K562 (cell line): ENCODE data around the gene ACAT2. TPM values are rescaled to one million over a fixed set of nuclear protein-coding genes. Genes with fewer than 3 reads are reported as not detected.

ENCODE experiments used
- BACH1 ChIP-seq: fragments of 200-800 bp; sonication (Bioruptor generic); IDR thresholded peaks from 2 replicates; pipeline ENCODE4 v1.6.1; 2016; ENCODE audit warnings: missing genetic modification characterization, missing compliant biosample characterization
- E2F6 ChIP-seq, 2 experiments: IDR thresholded peaks; 2 replicates each; pipeline ENCODE4 v1.6.1; 2011; ENCODE audit warnings: borderline replicate concordance in 1 of 2, control low read depth in 1 of 2, low read depth in 1 of 2, low read length in 1 of 2, mild to moderate bottlenecking in 1 of 2, mixed read lengths in 1 of 2, moderate library complexity in 1 of 2; ENCODE audit not compliant: insufficient read depth in 1 of 2, insufficient read length in 1 of 2, poor library complexity in 1 of 2, severe bottlenecking in 1 of 2; ENCODE audit errors: extremely low read depth in 1 of 2
- MAZ ChIP-seq, 2 experiments: fragments of 450-650 bp in 1 of 2; sonication (generic) in 1 of 2; formaldehyde crosslinking; IDR thresholded peaks in 1 of 2; conservative IDR thresholded peaks in 1 of 2; 2 replicates each; pipeline versions ENCODE4 v1.4.0 to v1.5.0; 2020; ENCODE audit warnings: mild to moderate bottlenecking in 1 of 2, missing genetic modification reagents in 1 of 2
- NONO ChIP-seq, 2 experiments: fragments of 200-400 bp in 1 of 2; fragments of 450-650 bp in 1 of 2; formaldehyde crosslinking in 1 of 2; IDR thresholded peaks; 2 replicates each; pipeline ENCODE4 v1.6.1; 2017; ENCODE audit warnings: low read depth in 2 of 2, mild to moderate bottlenecking in 2 of 2, moderate library complexity in 2 of 2, low read length in 1 of 2
- RBM22 ChIP-seq: fragments of 200-400 bp; formaldehyde crosslinking; IDR thresholded peaks from 2 replicates; pipeline ENCODE4 v1.6.1; 2018; ENCODE audit warnings: low read length, low read depth; ENCODE audit not compliant: poor library complexity, severe bottlenecking
- RERE ChIP-seq: sonication (generic); formaldehyde crosslinking; IDR thresholded peaks from 2 replicates; pipeline ENCODE4 v1.8.0; 2023; ENCODE audit warnings: missing genetic modification reagents, mild to moderate bottlenecking, borderline replicate concordance
- RUNX1 ChIP-seq: sonication (generic); IDR thresholded peaks from 2 replicates; pipeline ENCODE4 v1.6.1; 2016; ENCODE audit warnings: antibody characterized with exemption, low read depth
- SP1 ChIP-seq: sonication (generic); formaldehyde crosslinking; IDR thresholded peaks from 2 replicates; pipeline ENCODE4 v1.8.1; 2022; ENCODE audit warnings: mild to moderate bottlenecking, missing genetic modification reagents
- SP2 ChIP-seq: IDR thresholded peaks from 2 replicates; pipeline ENCODE4 v1.6.1; 2011; ENCODE audit warnings: mild to moderate bottlenecking, low read depth, low read length, moderate library complexity; ENCODE audit not compliant: poor library complexity, severe bottlenecking; ENCODE audit errors: extremely low read depth
- TEAD4 ChIP-seq, 2 experiments: sonication (generic) in 1 of 2; formaldehyde crosslinking in 1 of 2; IDR thresholded peaks; 2 replicates each; pipeline versions ENCODE4 v1.6.1 to v1.8.0; 2012 to 2022; ENCODE audit warnings: borderline replicate concordance in 1 of 2, inconsistent platforms in 1 of 2, low read length in 1 of 2, mild to moderate bottlenecking in 1 of 2, missing genetic modification reagents in 1 of 2
- ZBTB49 ChIP-seq: sonication (generic); formaldehyde crosslinking; IDR thresholded peaks from 2 replicates; pipeline ENCODE4 v1.8.0; 2022; ENCODE audit warnings: missing genetic modification reagents, mild to moderate bottlenecking, borderline replicate concordance
- ZC3H4 ChIP-seq: sonication (generic); formaldehyde crosslinking; IDR thresholded peaks from 2 replicates; pipeline ENCODE4 v1.9.0; 2021; ENCODE audit warnings: missing genetic modification reagents, borderline replicate concordance
- ZNF3 ChIP-seq: fragments of 250-450 bp; sonication (Bioruptor Pico); IDR thresholded peaks from 2 replicates; pipeline ENCODE4 v1.5.0; 2021; ENCODE audit warnings: mild to moderate bottlenecking, moderate library complexity
- polyA plus RNA-seq, 8 experiments: library from polyadenylated mRNA; depleted of rRNA in 4 of 8; stranded (reverse) in 5 of 8; unstranded in 3 of 8; fragments of >200 nt; fragmentation: Nextera tagmentation in 2 of 8; fragmentation: Illumina TruSeq in 1 of 8; extraction: Ambion mirVana in 2 of 8; extraction: Trizol in 1 of 8; gene quantifications; 2 replicates each; pipeline versions ENCODE4 v1.2.1 to v1.2.3, GENCODE V29; 2011 to 2014; ENCODE audit warnings: inconsistent platforms in 1 of 8, missing spikeins in 1 of 8
- total RNA-seq, 7 experiments: library from RNA; depleted of rRNA in 6 of 7; stranded (reverse); fragments of >200 nt in 6 of 7; fragmentation: Illumina TruSeq in 2 of 7; extraction: Trizol in 2 of 7; gene quantifications; 2 replicates each; pipeline versions ENCODE4 v1.2.1 to v1.2.3, GENCODE V29; 2011 to 2021; ENCODE audit warnings: low replicate concordance in 1 of 7
- TF ChIP-seq, protein P1 (sequence below): fragments of 250-450 bp; sonication (Bioruptor Pico); IDR thresholded peaks from 2 replicates; pipeline ENCODE4 v1.8.0; 2021; ENCODE audit warnings: mild to moderate bottlenecking, moderate library complexity

ACAT2 gene
- total and polyA plus RNA-seq, 9 of the 15 experiments (the other 6 are each of a cell fraction or from before 2014, with no cell fraction given) = 63.0 to 309 (median 144) TPM

- TF ChIP-seq E2F6 (IDR thresholded peaks at IDR 0.05; ENCODE audit: borderline replicate concordance in 1 of 2, extremely low read depth in 1 of 2, insufficient read depth in 1 of 2, insufficient read length in 1 of 2, low read depth in 1 of 2, low read length in 1 of 2, poor library complexity in 1 of 2, severe bottlenecking in 1 of 2) (peak in 1 of 2 experiments; percentile 22), RERE (CRISPR knock-in tag) (no peak), RUNX1 (no peak), MAZ (CRISPR knock-in tag; conservative IDR thresholded peaks at IDR 0.05 in 1 of 2, IDR thresholded peaks at IDR 0.05 in 1 of 2) (no peak; a peak in 1 of 4 replicates), TEAD4 (IDR thresholded peaks at IDR 0.05; ENCODE audit: low read length) (0 out of 2 replicates have a peak, but pooled peaks have one; percentile 13), TEAD4 (CRISPR knock-in tag; IDR thresholded peaks at IDR 0.05; ENCODE audit: borderline replicate concordance) (no peak), RBM22 (no peak), SP1 (peak; percentile 40), SP2 (peak; percentile 86), ZNF3 (CRISPR knock-in tag) (no peak), BACH1 (no peak), ZC3H4 (CRISPR knock-in tag) (peak; percentile 58; the same call in 1 of the 2 replicates), NONO (IDR thresholded peaks at IDR 0.05; ENCODE audit: low read depth in 2 of 2, low read length in 1 of 2) (no peak), ZBTB49 (CRISPR knock-in tag) (no peak)
- TF ChIP-seq, protein P1, sequence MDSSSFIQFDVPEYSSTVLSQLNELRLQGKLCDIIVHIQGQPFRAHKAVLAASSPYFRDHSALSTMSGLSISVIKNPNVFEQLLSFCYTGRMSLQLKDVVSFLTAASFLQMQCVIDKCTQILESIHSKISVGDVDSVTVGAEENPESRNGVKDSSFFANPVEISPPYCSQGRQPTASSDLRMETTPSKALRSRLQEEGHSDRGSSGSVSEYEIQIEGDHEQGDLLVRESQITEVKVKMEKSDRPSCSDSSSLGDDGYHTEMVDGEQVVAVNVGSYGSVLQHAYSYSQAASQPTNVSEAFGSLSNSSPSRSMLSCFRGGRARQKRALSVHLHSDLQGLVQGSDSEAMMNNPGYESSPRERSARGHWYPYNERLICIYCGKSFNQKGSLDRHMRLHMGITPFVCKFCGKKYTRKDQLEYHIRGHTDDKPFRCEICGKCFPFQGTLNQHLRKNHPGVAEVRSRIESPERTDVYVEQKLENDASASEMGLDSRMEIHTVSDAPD (CRISPR knock-in tag) = no peak
These were observed 28.5 kb downstream of the ACAT2 start, which contains the start of gene MRPL18 (continued) for GRCh38 chr6:159790149-159790955.
